ENCODE measurements around the gene MUCL3.
A peak's percentile ranks its signal among the peaks of the same experiment; 100 is the strongest.
"Not testable (repeated sequence)": the region's sequence is repeated elsewhere in the genome, so short reads cannot be mapped to it uniquely, and the experiment has no call there.

Gene MUCL3

DNA sequence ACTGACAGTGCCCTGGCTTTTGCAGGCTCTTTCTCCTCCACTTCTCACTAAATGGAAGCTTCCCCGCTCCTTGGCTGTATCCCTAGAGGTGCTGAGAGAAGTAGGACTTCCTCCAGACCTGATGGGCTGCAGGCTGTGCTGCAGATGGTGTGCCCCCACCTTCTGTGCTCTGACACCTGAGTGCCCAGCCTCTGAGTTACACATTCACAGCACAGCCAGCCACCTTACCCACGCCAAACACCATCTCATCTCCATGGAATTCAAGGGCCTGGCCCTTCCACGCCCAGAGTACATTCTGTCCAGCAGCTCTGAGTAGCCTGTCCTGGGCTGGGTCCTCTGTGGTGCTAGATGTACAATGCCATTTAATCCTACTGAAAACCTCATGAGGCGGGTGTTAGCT is 14.1 kb upstream of the MUCL3 start:
- Histone ChIP-seq H3K27me3 (ENCODE audit: low read depth, low read length) (no peaks in the 10 kb centered on the region), H3K9me3 (ENCODE audit: control insufficient read depth in 1 of 2, low read length in 2 of 2) (peaks cover 0 to 10% of the 10 kb centered on the region in 2 donors), H3K4me1 (ENCODE audit: control insufficient read depth in 1 of 2, insufficient read depth in 2 of 2, low read length in 2 of 2) (no peaks in the 10 kb centered on the region), H3K36me3 (ENCODE audit: control insufficient read depth in 1 of 2, insufficient read depth in 2 of 2, low read length in 2 of 2) (peaks cover 21 to 48% of the 10 kb centered on the region in 2 donors), H3K27ac (ENCODE audit: low read length) (no peak overlapping the region), H3K4me3 (ENCODE audit: low read depth in 1 of 2, low read length in 2 of 2) (no peak overlapping the region)

DNA sequence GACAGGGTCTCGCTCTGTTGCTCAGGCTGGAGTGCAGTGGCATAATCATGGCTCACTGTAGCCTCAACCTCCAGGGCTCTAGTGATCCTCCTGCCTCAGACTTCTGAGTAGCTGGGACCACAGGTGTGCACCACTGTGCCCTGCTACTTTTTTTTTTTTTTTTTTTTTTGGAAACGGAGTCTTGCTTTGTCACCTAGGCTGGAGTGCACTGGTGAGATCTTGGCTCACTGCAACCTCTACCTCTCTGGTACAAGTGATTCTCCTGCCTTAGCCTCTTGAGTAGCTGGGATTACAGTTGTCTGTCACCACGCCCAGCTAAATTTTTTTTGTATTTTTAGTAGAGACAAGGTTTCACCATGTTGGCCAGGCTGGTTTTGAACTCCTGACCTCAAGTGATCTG is 13.7 kb upstream of the MUCL3 start:
- not testable (repeated sequence) for H3K4me1 ChIP-seq (ENCODE audit: control insufficient read depth in 1 of 2, insufficient read depth in 2 of 2, low read length in 2 of 2); H3K9me3 ChIP-seq (ENCODE audit: control insufficient read depth in 1 of 2, low read length in 2 of 2); H3K4me3 ChIP-seq (ENCODE audit: low read depth in 1 of 2, low read length in 2 of 2); H3K27me3 ChIP-seq (ENCODE audit: low read depth, low read length); H3K27ac ChIP-seq (ENCODE audit: low read length)
- H3K36me3 ChIP-seq (ENCODE audit: control insufficient read depth in 1 of 2, insufficient read depth in 2 of 2, low read length in 2 of 2), result peaks cover 21 to 43% of the 10 kb centered on the region in 2 donors

DNA sequence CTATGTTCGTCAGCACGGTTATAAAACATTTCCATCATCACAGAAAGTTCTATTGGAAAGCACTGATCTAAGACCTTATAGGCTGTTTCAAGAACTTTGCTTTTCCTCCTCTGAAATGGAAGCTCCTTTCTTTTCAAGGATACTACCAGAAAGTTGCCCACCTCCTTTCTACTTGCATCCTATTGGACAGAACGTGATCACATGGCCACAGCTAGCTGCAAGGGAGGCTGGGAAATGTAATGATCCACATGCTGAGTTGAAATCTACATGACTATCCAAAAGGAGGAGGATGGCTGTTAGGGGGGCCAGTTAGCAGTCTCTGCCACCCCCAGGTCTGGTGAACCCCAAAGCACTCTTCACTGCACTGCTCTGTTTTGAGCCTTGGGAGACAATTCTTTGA is 12.1 kb upstream of the MUCL3 start:
- H3K4me1 ChIP-seq (ENCODE audit: control insufficient read depth in 1 of 2, insufficient read depth in 2 of 2, low read length in 2 of 2), result no peaks in the 10 kb centered on the region
- H3K27ac ChIP-seq (ENCODE audit: low read length), result no peak overlapping the region
- peak overlapping the region in 1 of 2 donors; percentile 21 for H3K4me3 ChIP-seq (ENCODE audit: low read depth in 1 of 2, low read length in 2 of 2)
- peaks cover 11 to 27% of the 10 kb centered on the region in 2 donors for H3K36me3 ChIP-seq (ENCODE audit: control insufficient read depth in 1 of 2, insufficient read depth in 2 of 2, low read length in 2 of 2)
- H3K9me3 ChIP-seq (ENCODE audit: control insufficient read depth in 1 of 2, low read length in 2 of 2), result peaks cover 0 to 10% of the 10 kb centered on the region in 2 donors
- no peaks in the 10 kb centered on the region for H3K27me3 ChIP-seq (ENCODE audit: low read depth, low read length)

DNA sequence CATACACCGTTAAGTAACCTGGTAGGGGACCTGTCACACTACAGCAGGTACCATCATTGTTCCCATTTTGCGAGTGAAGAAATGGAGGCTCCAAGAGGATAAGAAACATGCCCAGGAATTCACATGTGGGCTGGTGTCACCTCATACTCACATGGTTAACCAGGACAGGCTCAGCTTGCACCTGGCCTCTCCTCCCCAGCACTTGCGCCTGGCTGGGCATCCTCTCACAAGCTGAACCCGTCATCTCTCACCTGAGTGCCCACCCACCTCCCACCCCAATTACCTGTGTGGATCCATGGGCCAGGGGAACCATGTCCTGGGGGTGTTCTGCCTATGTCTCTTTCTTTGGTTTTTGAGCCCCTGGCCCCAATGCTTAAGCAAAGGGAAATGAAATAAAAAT is 10.3 kb upstream of the MUCL3 start:
- no peak overlapping the region for H3K4me3 ChIP-seq (ENCODE audit: low read depth in 1 of 2, low read length in 2 of 2)
- H3K27me3 ChIP-seq (ENCODE audit: low read depth, low read length), result no peaks in the 10 kb centered on the region
- peaks cover 0 to 10% of the 10 kb centered on the region in 2 donors for H3K9me3 ChIP-seq (ENCODE audit: control insufficient read depth in 1 of 2, low read length in 2 of 2)
- peaks cover 9 to 12% of the 10 kb centered on the region in 2 donors for H3K36me3 ChIP-seq (ENCODE audit: control insufficient read depth in 1 of 2, insufficient read depth in 2 of 2, low read length in 2 of 2)
- H3K27ac ChIP-seq (ENCODE audit: low read length), result no peak overlapping the region
- no peaks in the 10 kb centered on the region for H3K4me1 ChIP-seq (ENCODE audit: control insufficient read depth in 1 of 2, insufficient read depth in 2 of 2, low read length in 2 of 2)

DNA sequence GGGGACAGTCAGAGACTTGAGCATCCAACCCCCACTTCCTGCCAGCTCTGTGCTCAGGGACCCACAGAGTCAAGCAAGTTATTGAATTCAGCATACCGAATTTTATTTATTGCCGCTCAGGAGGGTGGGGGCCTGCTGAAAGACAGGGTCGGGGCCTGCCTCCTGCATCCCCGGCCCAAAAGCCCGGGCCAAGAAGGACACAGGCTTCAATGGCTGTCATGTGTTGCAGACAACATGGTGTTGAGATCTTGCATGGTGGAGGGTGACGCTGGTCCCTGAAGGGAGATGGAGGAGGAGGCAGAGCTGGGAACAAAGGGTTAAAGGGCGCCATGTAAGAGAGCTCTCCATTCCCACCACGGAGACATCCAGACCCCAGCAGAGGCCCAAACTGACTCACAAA is 9.5 kb upstream of the MUCL3 start:
- H3K27me3 ChIP-seq (ENCODE audit: low read depth, low read length), result no peaks in the 10 kb centered on the region
- H3K4me1 ChIP-seq (ENCODE audit: control insufficient read depth in 1 of 2, insufficient read depth in 2 of 2, low read length in 2 of 2), result no peaks in the 10 kb centered on the region
- peaks cover 0 to 10% of the 10 kb centered on the region in 2 donors for H3K9me3 ChIP-seq (ENCODE audit: control insufficient read depth in 1 of 2, low read length in 2 of 2)
- peaks cover 1 to 6% of the 10 kb centered on the region in 2 donors for H3K36me3 ChIP-seq (ENCODE audit: control insufficient read depth in 1 of 2, insufficient read depth in 2 of 2, low read length in 2 of 2)
- no peak overlapping the region for H3K4me3 ChIP-seq (ENCODE audit: low read depth in 1 of 2, low read length in 2 of 2)
- H3K27ac ChIP-seq (ENCODE audit: low read length), result no peak overlapping the region

DNA sequence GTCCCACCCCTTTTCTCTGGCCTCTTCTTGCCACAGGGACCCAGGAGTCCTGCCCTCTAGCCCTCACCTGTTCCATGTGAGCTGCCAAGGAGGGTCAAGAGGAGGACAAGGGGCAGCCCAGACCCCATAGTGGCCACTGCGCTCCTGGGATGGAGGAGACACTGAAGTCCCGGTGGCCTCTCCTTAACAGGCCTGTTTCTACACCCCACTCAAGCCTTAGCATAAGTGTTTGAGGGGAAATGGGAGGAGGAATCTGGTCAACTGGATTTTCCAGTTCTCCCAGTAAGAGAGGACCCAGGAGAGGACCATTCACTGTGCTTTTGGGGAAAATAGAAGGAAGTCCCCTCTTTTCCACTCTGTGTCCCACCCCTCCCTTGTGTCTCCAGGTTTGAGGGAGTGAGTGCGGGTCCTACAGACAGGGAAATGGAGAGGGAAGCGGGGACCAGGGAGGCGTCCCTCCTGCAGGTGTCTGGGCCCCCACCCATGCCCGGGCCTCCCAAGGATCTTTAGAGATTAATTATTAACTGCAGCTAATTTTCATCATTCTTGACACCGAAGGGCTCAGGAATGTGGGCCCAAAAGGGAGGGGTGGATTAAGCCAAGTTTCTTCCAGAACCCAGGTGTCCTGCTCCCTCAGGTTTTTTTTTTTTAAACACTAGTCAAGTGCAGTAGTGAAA is 8.7 kb upstream of the MUCL3 start, which contains the start of gene SFTA2:
SFTA2 (minus strand) TSS at position 202 of the 677 bp plus-strand sequence; CDS start at position 128, 74 bp downstream.
- H3K4me3 ChIP-seq (ENCODE audit: low read depth in 1 of 2, low read length in 2 of 2), result no peak within 1 kb of the TSS
- no peaks in the 10 kb centered on the region for H3K4me1 ChIP-seq (ENCODE audit: control insufficient read depth in 1 of 2, insufficient read depth in 2 of 2, low read length in 2 of 2)
- H3K27ac ChIP-seq (ENCODE audit: low read length), result no peak within 1 kb of the TSS
- peaks cover 0 to 10% of the 10 kb centered on the region in 2 donors for H3K9me3 ChIP-seq (ENCODE audit: control insufficient read depth in 1 of 2, low read length in 2 of 2)
- no peaks in the 10 kb centered on the region for H3K27me3 ChIP-seq (ENCODE audit: low read depth, low read length)
- H3K36me3 ChIP-seq (ENCODE audit: control insufficient read depth in 1 of 2, insufficient read depth in 2 of 2, low read length in 2 of 2), result no peaks in the 10 kb centered on the region

DNA sequence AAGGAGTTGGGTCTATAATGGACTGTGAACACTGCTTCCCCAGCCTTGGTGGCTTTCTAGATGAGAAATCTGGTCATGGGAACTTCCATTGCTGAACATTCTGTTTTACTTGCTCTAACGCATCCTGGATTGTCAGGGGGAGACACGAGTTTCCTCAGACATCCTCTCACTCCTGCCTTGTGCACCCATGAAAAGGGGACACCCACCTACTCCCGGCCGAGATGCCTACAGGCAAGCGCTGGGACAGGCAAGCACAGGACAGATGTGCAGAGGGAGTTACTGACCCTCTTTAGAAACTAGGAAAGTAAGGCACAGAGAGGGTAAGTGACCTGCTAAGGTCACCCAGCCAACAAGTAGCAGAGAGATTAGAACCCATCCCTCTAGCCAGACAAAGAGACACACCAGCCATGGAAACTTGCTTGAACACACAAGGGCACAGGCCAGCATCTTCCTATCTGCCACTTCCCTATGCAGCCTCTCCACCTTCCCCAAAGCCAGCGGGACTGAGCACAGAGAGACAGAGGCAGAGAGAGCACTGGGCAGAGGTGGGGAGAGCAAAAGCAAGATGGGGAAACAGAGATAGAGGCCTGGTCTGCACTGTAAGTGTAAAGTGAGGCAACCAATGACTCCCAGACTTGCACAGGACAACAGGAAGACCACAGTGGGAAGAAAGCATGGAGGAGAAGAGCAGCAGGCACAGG is 8.0 kb upstream of the MUCL3 start:
- H3K36me3 ChIP-seq (ENCODE audit: control insufficient read depth in 1 of 2, insufficient read depth in 2 of 2, low read length in 2 of 2), result no peaks in the 10 kb centered on the region

DNA sequence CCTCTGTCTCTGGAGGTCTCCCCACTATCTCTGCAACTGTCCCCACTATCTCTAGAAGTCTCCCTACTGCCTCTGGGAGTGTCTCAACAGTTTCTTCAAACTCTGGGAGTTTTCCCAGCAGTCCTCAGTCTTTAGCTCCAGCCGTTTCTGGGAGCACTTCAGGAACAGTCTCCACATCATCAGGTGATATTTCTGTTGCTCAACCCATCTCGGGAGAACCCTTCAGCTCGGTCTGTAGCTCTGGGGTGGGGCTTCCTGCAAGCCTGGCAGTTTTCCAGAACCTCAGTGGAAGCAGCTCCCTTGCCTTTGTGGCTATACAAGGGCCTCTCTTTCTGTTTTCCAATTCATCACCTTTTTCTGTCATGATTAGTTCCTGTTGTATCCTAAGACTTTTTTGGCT is 5.8 kb upstream of the MUCL3 start:
- Histone ChIP-seq H3K4me3 (ENCODE audit: low read depth in 1 of 2, low read length in 2 of 2) (no peak overlapping the region), H3K27ac (ENCODE audit: low read length) (no peak overlapping the region), H3K4me1 (ENCODE audit: control insufficient read depth in 1 of 2, insufficient read depth in 2 of 2, low read length in 2 of 2) (no peaks in the 10 kb centered on the region), H3K36me3 (ENCODE audit: control insufficient read depth in 1 of 2, insufficient read depth in 2 of 2, low read length in 2 of 2) (no peaks in the 10 kb centered on the region), H3K9me3 (ENCODE audit: control insufficient read depth in 1 of 2, low read length in 2 of 2) (no peaks in the 10 kb centered on the region), H3K27me3 (ENCODE audit: low read depth, low read length) (no peaks in the 10 kb centered on the region)

More for the DNA sequence above, 8.0 kb upstream of the MUCL3 start:
- peaks cover 0 to 10% of the 10 kb centered on the region in 2 donors for H3K9me3 ChIP-seq (ENCODE audit: control insufficient read depth in 1 of 2, low read length in 2 of 2)
- no peaks in the 10 kb centered on the region for H3K4me1 ChIP-seq (ENCODE audit: control insufficient read depth in 1 of 2, insufficient read depth in 2 of 2, low read length in 2 of 2)
- H3K27ac ChIP-seq (ENCODE audit: low read length), result no peak overlapping the region
- H3K27me3 ChIP-seq (ENCODE audit: low read depth, low read length), result no peaks in the 10 kb centered on the region
- H3K4me3 ChIP-seq (ENCODE audit: low read depth in 1 of 2, low read length in 2 of 2), result no peak overlapping the region

DNA sequence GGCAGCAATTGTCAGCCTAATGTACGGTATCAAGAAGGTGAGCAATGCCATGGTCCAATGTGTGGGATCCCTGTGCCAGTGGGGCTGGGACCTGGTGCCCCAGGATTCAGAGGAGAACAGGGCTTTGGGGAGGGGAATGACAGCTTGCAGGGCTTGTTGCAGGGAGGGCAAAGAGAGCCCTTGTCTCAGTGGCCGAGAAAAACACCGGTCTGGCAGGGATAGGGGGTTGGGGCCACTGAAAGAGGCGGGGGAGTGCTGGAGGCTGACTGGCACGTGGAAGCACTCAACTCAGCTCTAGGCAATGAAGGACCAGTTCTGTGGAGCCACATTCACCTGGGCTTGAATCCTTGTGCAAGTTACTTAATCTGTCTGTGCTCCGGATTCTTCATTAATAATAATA is 3.5 kb upstream of the MUCL3 start:
- Histone ChIP-seq H3K27me3 (ENCODE audit: low read depth, low read length) (no peaks in the 10 kb centered on the region), H3K4me1 (ENCODE audit: control insufficient read depth in 1 of 2, insufficient read depth in 2 of 2, low read length in 2 of 2) (peaks cover 0 to under 1% of the 10 kb centered on the region in 2 donors), H3K27ac (ENCODE audit: low read length) (no peak overlapping the region), H3K4me3 (ENCODE audit: low read depth in 1 of 2, low read length in 2 of 2) (no peak overlapping the region), H3K36me3 (ENCODE audit: control insufficient read depth in 1 of 2, insufficient read depth in 2 of 2, low read length in 2 of 2) (no peaks in the 10 kb centered on the region), H3K9me3 (ENCODE audit: control insufficient read depth in 1 of 2, low read length in 2 of 2) (no peaks in the 10 kb centered on the region)

DNA sequence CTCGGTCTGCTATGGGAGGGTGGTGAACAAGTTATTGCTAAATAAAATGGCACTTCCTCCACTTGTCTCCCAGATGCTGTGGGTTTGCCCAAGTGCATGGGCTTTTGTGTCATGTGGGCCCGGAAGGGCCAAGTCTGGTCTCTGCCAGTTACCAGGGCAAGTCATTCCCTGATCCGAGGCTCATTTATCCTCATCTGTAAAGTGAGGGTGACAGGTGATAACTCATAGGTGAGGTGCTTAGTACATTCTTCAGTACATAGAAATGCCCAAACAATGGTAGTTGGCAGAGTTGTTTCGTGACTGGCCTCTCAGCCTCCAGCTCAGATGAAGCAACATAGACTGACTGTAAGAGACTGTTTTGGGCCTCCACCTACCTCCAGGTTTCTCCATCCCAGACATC is 2.0 kb upstream of the MUCL3 start:
- no peak overlapping the region for H3K4me3 ChIP-seq (ENCODE audit: low read depth in 1 of 2, low read length in 2 of 2)
- H3K9me3 ChIP-seq (ENCODE audit: control insufficient read depth in 1 of 2, low read length in 2 of 2), result no peaks in the 10 kb centered on the region
- H3K4me1 ChIP-seq (ENCODE audit: control insufficient read depth in 1 of 2, insufficient read depth in 2 of 2, low read length in 2 of 2), result peaks cover 0 to 8% of the 10 kb centered on the region in 2 donors
- no peak overlapping the region for H3K27ac ChIP-seq (ENCODE audit: low read length)
- H3K36me3 ChIP-seq (ENCODE audit: control insufficient read depth in 1 of 2, insufficient read depth in 2 of 2, low read length in 2 of 2), result no peaks in the 10 kb centered on the region
- H3K27me3 ChIP-seq (ENCODE audit: low read depth, low read length), result peaks cover 4% of the 10 kb centered on the region

DNA sequence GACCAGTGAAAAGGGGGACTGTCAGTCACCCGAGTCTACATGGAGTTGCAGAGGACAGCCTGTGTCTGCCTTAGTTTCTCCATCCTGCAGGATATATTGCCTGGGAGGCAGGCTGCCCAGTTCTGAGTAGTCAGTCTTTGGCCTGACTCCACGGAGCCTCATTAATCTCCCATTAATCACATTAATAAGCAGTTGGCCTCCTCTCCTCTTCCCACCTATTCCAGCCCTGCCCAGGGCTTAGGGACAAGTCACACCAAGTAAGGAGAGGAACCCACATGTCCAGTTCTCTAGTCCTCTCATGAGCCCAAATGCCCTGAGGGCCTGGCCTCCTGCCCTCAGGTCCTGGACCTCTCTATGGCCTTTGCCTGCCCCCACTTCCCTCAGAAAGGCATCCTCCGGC is 1.3 kb upstream of the MUCL3 start:
- H3K4me3 ChIP-seq (ENCODE audit: low read depth in 1 of 2, low read length in 2 of 2), result no peak overlapping the region
- no peaks in the 10 kb centered on the region for H3K36me3 ChIP-seq (ENCODE audit: control insufficient read depth in 1 of 2, insufficient read depth in 2 of 2, low read length in 2 of 2)
- peaks cover 0 to 8% of the 10 kb centered on the region in 2 donors for H3K4me1 ChIP-seq (ENCODE audit: control insufficient read depth in 1 of 2, insufficient read depth in 2 of 2, low read length in 2 of 2)
- peaks cover 4% of the 10 kb centered on the region for H3K27me3 ChIP-seq (ENCODE audit: low read depth, low read length)
- H3K27ac ChIP-seq (ENCODE audit: low read length), result no peak overlapping the region
- H3K9me3 ChIP-seq (ENCODE audit: control insufficient read depth in 1 of 2, low read length in 2 of 2), result no peaks in the 10 kb centered on the region
